H9 (cell line): ENCODE results near the gene RERE. TPM values are rescaled to one million over a fixed set of nuclear protein-coding genes. Genes with fewer than 3 reads are reported as not detected.

ENCODE experiments used
- DNase-seq: peaks from one replicate; pipeline ENCODE4 v3.0.0-alpha.2; 2017
- H2AFZ ChIP-seq: one replicate; pipeline ENCODE4 v1.6.1; 2013; ENCODE audit warnings: mild to moderate bottlenecking, low read length, control low read depth, moderate library complexity
- H2AK5ac ChIP-seq: 2 replicates; pipeline ENCODE4 v1.6.1; 2013; ENCODE audit warnings: low read length, control low read depth, mixed read lengths; ENCODE audit not compliant: insufficient read length
- H2BK120ac ChIP-seq: one replicate; pipeline ENCODE4 v1.6.1; 2013; ENCODE audit warnings: low read depth, mild to moderate bottlenecking, low read length, control low read depth, inconsistent platforms; ENCODE audit not compliant: poor library complexity, severe bottlenecking
- H2BK12ac ChIP-seq: 2 replicates; pipeline ENCODE4 v1.6.1; 2013; ENCODE audit warnings: low read length, control low read depth, mixed read lengths, low read depth; ENCODE audit not compliant: insufficient read length
- H2BK15ac ChIP-seq: 2 replicates; pipeline ENCODE4 v1.6.1; 2013; ENCODE audit warnings: low read depth, low read length, control low read depth
- H2BK20ac ChIP-seq: one replicate; pipeline ENCODE4 v1.6.1; 2013; ENCODE audit warnings: low read depth, mild to moderate bottlenecking, low read length, control low read depth, inconsistent platforms; ENCODE audit not compliant: poor library complexity, severe bottlenecking
- H2BK5ac ChIP-seq: 2 replicates; pipeline ENCODE4 v1.6.1; 2013; ENCODE audit warnings: low read length, control low read depth, mixed read lengths; ENCODE audit not compliant: insufficient read length
- H3K14ac ChIP-seq: 2 replicates; pipeline ENCODE4 v1.6.1; 2013; ENCODE audit warnings: low read length, control low read depth; ENCODE audit not compliant: insufficient read depth
- H3K18ac ChIP-seq: 2 replicates; pipeline ENCODE4 v1.6.1; 2013; ENCODE audit warnings: low read depth, mild to moderate bottlenecking, mixed read lengths, low read length, control low read depth; ENCODE audit not compliant: insufficient read length
- H3K23ac ChIP-seq: 2 replicates; pipeline ENCODE4 v1.6.1; 2013; ENCODE audit warnings: low read length, control low read depth, mixed read lengths, low read depth; ENCODE audit not compliant: insufficient read length
- H3K23me2 ChIP-seq: 2 replicates; pipeline ENCODE4 v1.6.1; 2013; ENCODE audit warnings: low read depth, mild to moderate bottlenecking, mixed read lengths, low read length, control low read depth; ENCODE audit not compliant: insufficient read length, poor library complexity, severe bottlenecking
- H3K27ac ChIP-seq: 2 replicates; pipeline ENCODE4 v1.5.1; 2013; ENCODE audit warnings: low read length, control low read depth, mixed read lengths, low read depth; ENCODE audit not compliant: insufficient read length
- H3K27me3 ChIP-seq: 2 replicates; pipeline ENCODE4 v1.6.1; 2013; ENCODE audit warnings: low read length, control low read depth, inconsistent platforms; ENCODE audit not compliant: insufficient read depth
- H3K4ac ChIP-seq: 2 replicates; pipeline ENCODE4 v1.6.1; 2013; ENCODE audit warnings: low read depth, mild to moderate bottlenecking, control low read depth, inconsistent platforms, low read length, moderate library complexity
- H3K4me1 ChIP-seq: 2 replicates; pipeline ENCODE4 v1.6.1; 2013; ENCODE audit warnings: low read length, control low read depth, inconsistent platforms; ENCODE audit not compliant: insufficient read depth
- H3K4me2 ChIP-seq: 2 replicates; pipeline ENCODE4 v1.6.1; 2013; ENCODE audit warnings: low read length, control low read depth, mixed read lengths; ENCODE audit not compliant: insufficient read length, insufficient read depth
- H3K56ac ChIP-seq: 2 replicates; pipeline ENCODE4 v1.6.1; 2013; ENCODE audit warnings: low read depth, mild to moderate bottlenecking, mixed read lengths, low read length, control low read depth; ENCODE audit not compliant: insufficient read length
- H3K79me1 ChIP-seq: 2 replicates; pipeline ENCODE4 v1.6.1; 2013; ENCODE audit warnings: low read depth, mild to moderate bottlenecking, moderate library complexity, low read length, control low read depth, inconsistent platforms; ENCODE audit not compliant: insufficient read depth, poor library complexity, severe bottlenecking
- H3K79me2 ChIP-seq: 2 replicates; pipeline ENCODE4 v1.6.1; 2013; ENCODE audit warnings: low read length, control low read depth, inconsistent platforms; ENCODE audit not compliant: insufficient read depth
- H3K9ac ChIP-seq: 2 replicates; pipeline ENCODE4 v1.6.1; 2013; ENCODE audit warnings: low read length, control low read depth, mixed read lengths; ENCODE audit not compliant: insufficient read length; ENCODE audit errors: extremely low read depth
- H3K9me3 ChIP-seq: one replicate; pipeline ENCODE4 v1.6.1; 2013; ENCODE audit warnings: low read depth, low read length, inconsistent platforms; ENCODE audit not compliant: control insufficient read depth
- H3T11ph ChIP-seq: one replicate; pipeline ENCODE4 v1.6.1; 2013; ENCODE audit warnings: mild to moderate bottlenecking, low read length, control low read depth, inconsistent platforms
- H4K20me1 ChIP-seq: one replicate; pipeline ENCODE4 v1.6.1; 2013; ENCODE audit not compliant: control insufficient read depth, insufficient read length, insufficient read depth
- H4K5ac ChIP-seq: 2 replicates; pipeline ENCODE4 v1.6.1; 2013; ENCODE audit warnings: low read depth, mild to moderate bottlenecking, mixed read lengths, low read length, control low read depth; ENCODE audit not compliant: insufficient read length
- H4K8ac ChIP-seq: replicated peaks from 2 replicates; pipeline ENCODE4 v1.6.1; 2013; ENCODE audit warnings: low read length, control low read depth, mixed read lengths, low read depth; ENCODE audit not compliant: insufficient read length
- H4K91ac ChIP-seq: 2 replicates; pipeline ENCODE4 v1.6.1; 2013; ENCODE audit warnings: low read depth, mild to moderate bottlenecking, moderate library complexity, mixed read lengths, low read length, control low read depth; ENCODE audit not compliant: insufficient read length
- H3K27ac Mint-ChIP-seq, 3 experiments: 2 replicates in 2 of 3; 3 replicates in 1 of 3; pipeline ENCODE4 v1.8.0; 2020 to 2021; ENCODE audit warnings: mixed read lengths in 3 of 3, mild to moderate bottlenecking in 1 of 3, moderate library complexity in 1 of 3
- H3K27me3 Mint-ChIP-seq: 2 replicates; pipeline ENCODE4 v1.8.0; 2021; ENCODE audit warnings: low read depth, mild to moderate bottlenecking, moderate library complexity, mixed read lengths
- H3K36me3 Mint-ChIP-seq, 3 experiments: 2 replicates in 2 of 3; 3 replicates in 1 of 3; pipeline ENCODE4 v1.8.0; 2020 to 2021; ENCODE audit warnings: low read depth in 3 of 3, mixed read lengths in 3 of 3; ENCODE audit not compliant: insufficient read depth in 1 of 3
- H3K4me1 Mint-ChIP-seq, 2 experiments: 2 replicates each; pipeline ENCODE4 v1.8.0; 2020; ENCODE audit warnings: mixed read lengths in 2 of 2
- H3K4me3 Mint-ChIP-seq, 2 experiments: 2 replicates in 1 of 2; 3 replicates in 1 of 2; pipeline ENCODE4 v1.8.0; 2020 to 2021; ENCODE audit warnings: mild to moderate bottlenecking in 2 of 2, mixed read lengths in 2 of 2, moderate library complexity in 1 of 2
- H3K9me3 Mint-ChIP-seq, 2 experiments: 2 replicates in 1 of 2; 3 replicates in 1 of 2; pipeline ENCODE4 v1.8.0; 2020; ENCODE audit warnings: mild to moderate bottlenecking in 2 of 2, mixed read lengths in 2 of 2, moderate library complexity in 1 of 2
- CTCF ChIP-seq: fragments of 200-600 bp; sonication (generic); conservative IDR thresholded peaks from 3 replicates; pipeline ENCODE4 v1.8.0; 2021; ENCODE audit warnings: antibody characterized with exemption, mild to moderate bottlenecking
- WGBS: extraction: QIAGEN DNeasy Blood & Tissue Kit; methylation state at CpG from one replicate; pipeline ENCODE4 v1.1.7; 2013; ENCODE audit warnings: missing lambda C conversion rate, low lambda C conversion rate, mixed read lengths; ENCODE audit not compliant: insufficient read length; ENCODE audit errors: extremely low coverage; 5-methylcytosine and 5-hydroxymethylcytosine counted together
- total RNA-seq: library from RNA; stranded (reverse); gene quantifications from 2 replicates; pipeline ENCODE4 v1.2.1, GENCODE V29; 2021

RERE gene
- total RNA-seq, 1 experiment from 2014 or later: 103 TPM

- H4K5ac ChIP-seq: no peak overlapping the region
- H3K27ac Mint-ChIP-seq: no peak overlapping the region
- no peak overlapping the region for H3K56ac ChIP-seq
- no peak overlapping the region for H3K4me3 Mint-ChIP-seq
- H2BK12ac ChIP-seq: no peak overlapping the region
- H3K9ac ChIP-seq: no peak overlapping the region
- H3K18ac ChIP-seq: no peak overlapping the region
- no peak overlapping the region for H3K4ac ChIP-seq
- no peak overlapping the region for H3K4me2 ChIP-seq
- no peaks in the 10 kb centered on the region; a peak in 1 of 5 replicates for H3K9me3 Mint-ChIP-seq
- peaks cover 3% of the 10 kb centered on the region for H3K27me3 Mint-ChIP-seq
- no peaks in the 10 kb centered on the region for H3K27me3 ChIP-seq
- no peak for TF ChIP-seq CTCF
- no peak overlapping the region for H2AFZ ChIP-seq
- H2AK5ac ChIP-seq: no peak overlapping the region
- H3K23me2 ChIP-seq: no peaks in the 10 kb centered on the region
- H2BK120ac ChIP-seq: no peak overlapping the region
- H3K79me1 ChIP-seq: no peaks in the 10 kb centered on the region
- no peaks in the 10 kb centered on the region for H3K9me3 ChIP-seq
- no peak overlapping the region for H3K27ac ChIP-seq
- no peaks in the 10 kb centered on the region for H3K79me2 ChIP-seq
- H3K36me3 Mint-ChIP-seq: peaks cover 8 to 19% (median 19%) of the 10 kb centered on the region in 3 experiments
- DNase-seq: no peak
- peaks cover 25 to 31% of the 10 kb centered on the region in 2 experiments for H3K4me1 Mint-ChIP-seq
- H3K4me1 ChIP-seq: no peaks in the 10 kb centered on the region; the same call in 1 of the 2 replicates
- no peak overlapping the region for H2BK5ac ChIP-seq
- H2BK15ac ChIP-seq: no peak overlapping the region
- H4K8ac ChIP-seq: no peak overlapping the region
- H4K20me1 ChIP-seq: no peaks in the 10 kb centered on the region
- WGBS: no CpG with 5 or more reads among the region's 9 CpGs
- no peak overlapping the region for H3T11ph ChIP-seq
- H2BK20ac ChIP-seq: no peak overlapping the region
- no peak overlapping the region for H3K23ac ChIP-seq
- no peak overlapping the region for H3K14ac ChIP-seq
- no peak overlapping the region for H4K91ac ChIP-seq
Observed at GRCh38 chr1:8349473-8349865, 468.0 kb downstream of the RERE start.
